Suprapubic skin (tissue), 4 donors: ENCODE results near the gene RAMAC.

Experiments used
- CTCF ChIP-seq, 2 donors: fragments of 200-600 bp in 1 of 2; fragments of 450-650 bp in 1 of 2; sonication (generic) in 1 of 2; IDR thresholded peaks; one replicate each; pipeline ENCODE4 v1.5.1; 2016 to 2019; ENCODE audit warnings: antibody characterized with exemption in 2 of 2, mild to moderate bottlenecking in 1 of 2, moderate library complexity in 1 of 2
- EP300 ChIP-seq: sonication (generic); formaldehyde crosslinking; IDR thresholded peaks from one replicate; pipeline ENCODE4 v1.6.1; 2017; ENCODE audit warnings: antibody characterized with exemption
- POLR2A ChIP-seq, 2 donors: fragments of 450-650 bp; IDR thresholded peaks; one replicate each; pipeline ENCODE4 v1.6.1; 2017; ENCODE audit warnings: antibody characterized with exemption in 2 of 2, mild to moderate bottlenecking in 2 of 2, moderate library complexity in 2 of 2
- POLR2AphosphoS5 ChIP-seq, 3 donors: sonication (generic); formaldehyde crosslinking; IDR thresholded peaks; one replicate each; pipeline ENCODE4 v1.6.1; 2017; ENCODE audit warnings: antibody characterized with exemption in 3 of 3

GRCh38 chr15:83036253-83036652, 50.2 kb downstream of the RAMAC start:
- no peak for TF ChIP-seq POLR2A (IDR thresholded peaks at IDR 0.05)
- no peak for TF ChIP-seq CTCF (IDR thresholded peaks at IDR 0.05)
- TF ChIP-seq EP300 = no peak
- TF ChIP-seq POLR2AphosphoS5 (IDR thresholded peaks at IDR 0.05) = no peak
